HG03439 (cell line): Measurements from ENCODE around the gene FXYD6.

Experiments
- ATAC-seq: cut with Tn5 transposase; IDR thresholded peaks from one replicate; pipeline ENCODE4 v1.9.1; 2021; ENCODE audit warnings: mild to moderate bottlenecking, moderate library complexity; ENCODE audit not compliant: unreplicated experiment

Gene FXYD6

GRCh38 chr11:117831661-117832415 is 44.6 kb downstream of the FXYD6 start:
- ATAC-seq = no peak

DNA sequence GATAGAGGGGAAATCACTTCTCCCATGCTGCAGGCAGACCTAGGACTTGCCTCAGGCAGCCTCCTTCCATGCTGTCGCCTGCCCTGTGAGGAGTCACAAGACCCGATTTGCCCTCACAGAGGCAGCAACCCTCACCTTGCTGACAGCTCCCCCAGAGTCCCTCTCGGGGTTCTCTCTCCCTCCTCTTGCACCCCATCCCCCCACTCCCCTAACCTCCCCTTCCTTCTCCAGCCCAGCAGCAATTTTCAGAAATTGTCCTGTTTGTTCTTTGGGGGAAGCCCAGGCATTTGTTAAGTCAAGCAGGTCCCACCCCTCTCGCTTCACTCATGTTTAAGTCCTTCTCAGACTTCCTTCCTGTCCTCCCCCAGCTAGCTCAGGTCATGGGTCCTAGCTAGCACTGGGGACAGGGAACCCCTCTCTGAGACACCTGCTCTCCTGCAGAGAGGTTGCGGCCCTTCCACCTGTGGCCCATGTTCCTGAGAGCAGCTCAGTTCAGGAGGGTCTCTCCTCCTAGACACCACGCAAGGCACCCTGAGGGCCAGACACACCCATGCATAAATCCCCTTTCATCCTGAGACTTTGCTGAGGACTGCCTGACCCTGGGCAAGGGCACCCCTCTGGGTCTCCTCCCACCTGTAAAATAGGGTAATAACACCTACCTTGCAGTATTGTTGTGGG is 45.6 kb downstream of the FXYD6 start:
- ATAC-seq = no peak

GRCh38 chr11:117830072-117830471 is 46.4 kb downstream of the FXYD6 start:
- no peak for ATAC-seq

DNA sequence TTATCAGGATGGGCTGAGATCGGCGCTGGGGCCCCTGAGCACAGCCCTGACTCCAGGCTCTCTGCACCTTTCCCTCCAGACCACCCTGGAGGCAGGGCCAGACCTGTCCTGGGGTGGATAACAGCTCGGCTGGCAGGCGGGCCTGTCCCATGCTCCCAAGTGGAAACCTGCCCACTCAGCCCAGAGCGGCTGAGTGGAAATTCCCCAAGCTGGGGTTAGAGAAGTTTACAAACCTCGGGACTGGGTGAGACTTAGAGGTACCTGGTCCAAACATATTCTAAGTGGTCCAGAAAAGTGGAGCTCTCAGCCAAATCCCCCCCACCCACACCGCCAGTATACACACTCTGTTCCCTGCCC is 47.1 kb downstream of the FXYD6 start:
- ATAC-seq = no peak

- no peak for ATAC-seq
Measured at GRCh38 chr11:117828611-117829368, 47.7 kb downstream of the FXYD6 start.

- ATAC-seq = no peak
Measured at GRCh38 chr11:117827521-117828511, 48.6 kb downstream of the FXYD6 start.

DNA sequence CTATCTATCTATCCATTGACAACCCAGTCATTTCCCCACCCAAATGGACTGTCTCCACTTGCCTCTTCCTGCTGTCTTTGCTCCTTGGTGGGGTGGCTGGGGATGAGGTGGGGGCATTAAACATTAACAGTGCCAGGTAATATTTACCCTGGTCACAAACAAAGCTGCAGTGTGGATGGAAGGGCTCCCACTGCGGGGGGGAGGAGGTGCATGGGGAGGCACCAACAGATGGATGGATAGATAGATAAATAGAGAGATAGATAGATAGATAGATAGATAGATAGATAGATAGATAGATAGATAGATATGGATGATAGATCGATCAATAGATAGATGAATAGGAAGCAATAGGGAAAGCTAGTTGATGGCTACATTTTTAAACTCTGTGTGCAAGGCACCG is 49.6 kb downstream of the FXYD6 start:
- ATAC-seq = no peak

DNA sequence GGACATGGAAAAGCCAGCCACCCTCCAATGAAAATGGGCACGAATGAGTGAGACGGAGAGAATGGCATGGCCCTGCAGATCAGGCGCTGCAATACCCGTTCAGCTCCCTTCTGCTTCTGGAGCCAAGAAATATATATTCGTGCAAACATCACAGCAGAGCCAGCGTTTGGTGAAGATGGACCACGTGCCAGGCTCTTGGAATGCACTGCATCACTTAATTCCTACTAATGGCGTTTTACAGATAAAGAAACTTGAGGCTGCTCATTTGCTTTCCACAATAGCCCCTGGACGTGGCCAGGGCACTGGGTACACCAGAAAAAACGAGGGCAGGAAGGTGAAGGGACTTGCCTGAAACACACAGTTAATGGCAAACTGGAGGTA is 50.3 kb downstream of the FXYD6 start:
- ATAC-seq = no peak

GRCh38 chr11:117825538-117826189 is 50.8 kb downstream of the FXYD6 start:
- ATAC-seq = no peak

- no peak for ATAC-seq
Measured at GRCh38 chr11:117824571-117825537, 51.6 kb downstream of the FXYD6 start, which contains the start of gene FXYD2. Gene FXYD2 (minus strand): TSS chr11:117824744. CDS start chr11:117824678, 66 bp downstream.

GRCh38 chr11:117823946-117824420 is 52.5 kb downstream of the FXYD6 start:
- no peak for ATAC-seq

GRCh38 chr11:117823294-117823945 is 53.0 kb downstream of the FXYD6 start:
- no peak for ATAC-seq

DNA sequence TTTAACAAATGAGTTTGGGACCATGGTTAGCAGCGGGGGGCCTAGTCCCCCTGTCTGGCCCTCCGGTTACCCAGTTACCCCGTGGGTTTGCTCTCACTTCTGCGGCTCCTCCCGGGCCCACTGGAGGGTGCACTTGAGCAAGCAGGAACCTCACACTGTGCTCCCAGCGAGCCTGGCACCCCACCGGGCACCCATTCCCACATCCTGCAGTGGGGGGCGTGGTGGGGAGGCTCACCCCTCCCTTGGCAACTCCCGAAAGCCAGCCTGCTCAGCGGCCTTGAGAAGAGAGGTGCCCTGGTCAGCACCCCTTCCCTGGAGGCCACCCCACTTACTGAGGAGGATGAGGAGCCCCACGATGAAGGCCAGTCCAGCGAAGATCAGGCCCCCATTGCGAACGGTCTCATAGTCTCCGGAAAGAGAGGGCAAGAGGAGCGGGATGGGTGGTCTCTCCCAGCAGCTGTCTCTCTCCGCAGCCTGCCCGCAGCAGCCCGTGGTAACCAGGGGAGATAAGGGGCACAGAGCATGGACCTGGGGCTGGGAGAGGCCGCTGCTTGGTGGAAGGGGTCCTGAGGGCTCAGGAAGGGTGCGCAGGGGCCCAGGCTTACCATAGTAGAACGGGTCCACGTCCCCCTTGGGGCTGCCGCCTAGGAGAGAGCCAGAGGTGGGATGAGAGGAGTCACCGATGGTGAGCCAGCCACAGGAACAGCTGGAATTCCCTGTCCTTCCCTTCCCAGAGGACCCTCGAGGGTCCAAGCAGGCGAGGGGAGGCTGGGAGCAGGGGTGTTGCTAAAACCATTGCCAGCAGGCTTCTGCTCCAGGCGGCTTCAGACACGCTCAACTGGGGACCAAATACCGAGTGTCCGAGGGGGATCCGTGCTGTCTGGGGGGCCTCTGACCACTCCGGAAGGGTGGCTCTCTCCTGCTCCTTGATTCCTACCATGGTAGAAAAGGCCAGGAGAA is 54.1 kb downstream of the FXYD6 start:
- no peak for ATAC-seq

DNA sequence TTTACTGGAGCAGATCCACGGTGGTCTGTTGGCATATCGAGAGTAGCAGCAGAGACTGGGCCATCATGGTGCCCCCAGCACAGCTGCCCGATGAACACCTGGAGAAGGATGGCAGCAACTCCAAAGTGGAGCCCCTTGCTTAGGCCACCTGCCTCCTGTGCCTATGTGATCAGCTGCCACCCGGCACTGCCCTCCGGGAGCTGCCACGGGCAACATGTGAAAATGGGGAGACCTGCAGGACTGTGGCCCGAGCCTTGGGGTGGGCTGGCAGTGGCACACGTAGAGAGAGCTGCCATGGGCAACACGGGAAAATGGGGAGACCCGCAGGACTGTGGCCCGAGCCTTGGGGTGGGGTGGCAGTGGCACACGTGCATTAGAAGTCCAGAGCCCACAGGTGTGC is 55.0 kb downstream of the FXYD6 start:
- no peak for ATAC-seq

DNA sequence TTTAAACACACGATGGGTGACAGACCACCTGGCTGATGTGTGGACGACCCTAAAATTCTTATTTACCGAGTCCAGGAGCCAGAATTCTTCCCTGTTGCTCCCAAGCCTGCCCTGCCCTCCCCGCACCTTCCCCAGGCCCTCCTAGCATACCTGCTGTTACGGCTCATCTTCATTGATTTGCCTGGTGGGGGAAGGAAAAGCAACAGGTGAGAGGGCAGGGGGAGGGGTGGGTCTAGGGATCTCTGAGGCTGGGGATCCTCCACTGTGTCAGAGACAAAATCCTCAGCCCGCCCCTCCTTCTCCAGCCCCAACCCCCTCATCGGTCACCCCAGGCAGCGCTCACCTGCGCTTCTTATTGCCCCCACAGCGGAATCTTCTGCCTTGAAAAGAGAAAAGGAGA is 55.9 kb downstream of the FXYD6 start:
- ATAC-seq = no peak

GRCh38 chr11:117820071-117820470 is 56.4 kb downstream of the FXYD6 start:
- no peak for ATAC-seq
